Nephron progenitor cell (in vitro differentiated cells): ENCODE measurements around the gene ZBTB20.

Source experiments
- DNase-seq: peaks from one replicate; pipeline ENCODE4 v3.0.0; 2021
- H3K27ac Mint-ChIP-seq: 2 replicates; pipeline ENCODE4 v1.8.0; 2021; ENCODE audit warnings: mild to moderate bottlenecking, moderate library complexity, mixed read lengths
- H3K27me3 Mint-ChIP-seq: 2 replicates; pipeline ENCODE4 v1.8.0; 2021; ENCODE audit warnings: mild to moderate bottlenecking, low read depth, mixed read lengths; ENCODE audit not compliant: poor library complexity
- H3K36me3 Mint-ChIP-seq: 2 replicates; pipeline ENCODE4 v1.8.0; 2021; ENCODE audit warnings: low read depth, mixed read lengths
- H3K4me1 Mint-ChIP-seq: 2 replicates; pipeline ENCODE4 v1.8.0; 2021; ENCODE audit warnings: mixed read lengths
- H3K4me3 Mint-ChIP-seq: 2 replicates; pipeline ENCODE4 v1.8.0; 2021; ENCODE audit warnings: mild to moderate bottlenecking, moderate library complexity, mixed read lengths
- H3K9me3 Mint-ChIP-seq: 2 replicates; pipeline ENCODE4 v1.8.0; 2021; ENCODE audit warnings: mild to moderate bottlenecking, moderate library complexity, mixed read lengths
- CTCF ChIP-seq: fragments of 200-600 bp; sonication (generic); IDR thresholded peaks from 2 replicates; pipeline ENCODE4 v1.5.0; 2021; ENCODE audit warnings: antibody characterized with exemption

The ZBTB20 gene

GRCh38 chr3:114490829-114491228 is 656.3 kb downstream of the ZBTB20 start:
- no peaks in the 10 kb centered on the region for H3K4me1 Mint-ChIP-seq
- H3K27me3 Mint-ChIP-seq: no peaks in the 10 kb centered on the region
- H3K4me3 Mint-ChIP-seq: no peak overlapping the region
- no peak overlapping the region for H3K27ac Mint-ChIP-seq
- no peaks in the 10 kb centered on the region for H3K9me3 Mint-ChIP-seq
- no peak for TF ChIP-seq CTCF
- no peaks in the 10 kb centered on the region for H3K36me3 Mint-ChIP-seq
- DNase-seq: no peak

GRCh38 chr3:114487502-114487901 is 659.6 kb downstream of the ZBTB20 start:
- H3K4me1 Mint-ChIP-seq: no peaks in the 10 kb centered on the region
- no peak overlapping the region for H3K27ac Mint-ChIP-seq
- DNase-seq: no peak
- H3K36me3 Mint-ChIP-seq: no peaks in the 10 kb centered on the region
- H3K9me3 Mint-ChIP-seq: no peaks in the 10 kb centered on the region
- H3K27me3 Mint-ChIP-seq: no peaks in the 10 kb centered on the region
- no peak overlapping the region for H3K4me3 Mint-ChIP-seq
- no peak for TF ChIP-seq CTCF

DNA sequence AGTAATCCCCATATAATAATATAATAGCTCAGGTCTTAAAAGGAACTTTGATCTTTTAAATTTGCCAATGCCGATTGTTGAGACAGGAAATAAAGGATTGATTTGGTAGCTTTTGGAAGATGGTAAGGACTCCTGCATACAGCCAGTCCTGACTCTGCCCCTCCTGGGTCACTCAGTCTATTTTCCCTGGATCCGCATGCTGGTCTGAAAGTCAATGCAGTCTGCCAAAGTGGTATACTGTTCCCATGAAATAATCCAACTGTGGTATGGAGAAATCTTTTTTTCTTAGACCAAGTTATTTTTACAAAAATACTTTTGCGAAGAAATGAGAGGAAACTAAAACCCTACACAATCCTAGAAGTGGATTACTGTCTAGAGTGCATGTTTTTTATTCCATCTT is 662.2 kb downstream of the ZBTB20 start:
- no peak for TF ChIP-seq CTCF
- no peaks in the 10 kb centered on the region for H3K36me3 Mint-ChIP-seq
- no peaks in the 10 kb centered on the region for H3K4me1 Mint-ChIP-seq
- DNase-seq: no peak
- no peak overlapping the region for H3K4me3 Mint-ChIP-seq
- H3K27me3 Mint-ChIP-seq: peaks cover 5% of the 10 kb centered on the region
- H3K9me3 Mint-ChIP-seq: no peaks in the 10 kb centered on the region
- no peak overlapping the region for H3K27ac Mint-ChIP-seq

GRCh38 chr3:114481113-114481512 is 666.0 kb downstream of the ZBTB20 start:
- Mint-ChIP-seq H3K27me3 (peaks cover 5% of the 10 kb centered on the region), H3K4me3 (no peak overlapping the region), H3K4me1 (no peaks in the 10 kb centered on the region), H3K9me3 (no peaks in the 10 kb centered on the region), H3K36me3 (no peaks in the 10 kb centered on the region), H3K27ac (no peak overlapping the region)
- no peak for TF ChIP-seq CTCF
- no peak for DNase-seq

GRCh38 chr3:114480442-114480841 is 666.6 kb downstream of the ZBTB20 start:
- TF ChIP-seq CTCF: no peak
- H3K4me1 Mint-ChIP-seq: no peaks in the 10 kb centered on the region
- H3K9me3 Mint-ChIP-seq: no peaks in the 10 kb centered on the region
- no peak overlapping the region for H3K27ac Mint-ChIP-seq
- no peaks in the 10 kb centered on the region for H3K36me3 Mint-ChIP-seq
- DNase-seq: no peak
- H3K27me3 Mint-ChIP-seq: peaks cover 5% of the 10 kb centered on the region
- no peak overlapping the region for H3K4me3 Mint-ChIP-seq

DNA sequence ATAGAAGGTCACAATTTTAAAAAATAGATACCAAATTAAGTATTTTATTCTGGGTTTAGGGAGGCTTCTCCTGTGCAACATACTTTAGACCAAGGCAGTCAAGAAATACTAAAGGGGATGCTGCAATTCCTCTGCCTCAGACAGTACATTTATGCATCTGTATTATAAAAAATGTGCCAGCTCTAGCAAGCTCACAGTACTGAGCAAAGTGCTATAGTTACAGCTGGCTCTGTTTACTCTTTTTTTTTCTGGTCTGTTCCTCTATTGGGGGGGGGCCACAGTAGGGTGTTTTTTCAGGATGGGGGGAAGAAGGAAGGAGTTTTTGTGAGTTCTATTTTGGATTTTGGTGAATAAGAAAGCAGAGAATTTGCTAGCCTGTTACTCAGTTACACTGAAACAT is 668.3 kb downstream of the ZBTB20 start:
- no peak overlapping the region for H3K4me3 Mint-ChIP-seq
- no peak for DNase-seq
- H3K4me1 Mint-ChIP-seq: no peaks in the 10 kb centered on the region
- no peak overlapping the region for H3K27ac Mint-ChIP-seq
- no peaks in the 10 kb centered on the region for H3K36me3 Mint-ChIP-seq
- H3K27me3 Mint-ChIP-seq: peaks cover 5% of the 10 kb centered on the region
- TF ChIP-seq CTCF: no peak
- H3K9me3 Mint-ChIP-seq: no peaks in the 10 kb centered on the region
